Stimulated activated CD4-positive, alpha-beta T cell treated with anti-CD3 and anti-CD28 coated beads, Interleukin-1b, Interleukin-23, amount 100 ng/mL, for 4 hours (primary cell): Measurements from ENCODE around the gene C19orf33.

Experiments
- DNase-seq, 2 donors: peaks; one replicate each; pipeline ENCODE4 v3.0.0-alpha.2; 2020; ENCODE audit warnings: low read depth in 2 of 2

The C19orf33 gene

GRCh38 chr19:38280030-38280921 is 23.8 kb upstream of the C19orf33 start:
- DNase-seq, result no peak

GRCh38 chr19:38281811-38282566 is 22.1 kb upstream of the C19orf33 start:
- no peak for DNase-seq

GRCh38 chr19:38283271-38283670 is 20.8 kb upstream of the C19orf33 start:
- DNase-seq, result no peak

GRCh38 chr19:38284422-38284821 is 19.6 kb upstream of the C19orf33 start:
- no peak for DNase-seq

GRCh38 chr19:38285567-38285966 is 18.5 kb upstream of the C19orf33 start:
- DNase-seq, result no peak

GRCh38 chr19:38287604-38288003 is 16.4 kb upstream of the C19orf33 start:
- DNase-seq, result no peak

GRCh38 chr19:38288123-38288855 is 15.8 kb upstream of the C19orf33 start:
- DNase-seq, result no peak

- DNase-seq, result no peak
Observed at GRCh38 chr19:38289955-38290354, 14.1 kb upstream of the C19orf33 start.

- DNase-seq, result no peak
Observed at GRCh38 chr19:38290631-38291147, 13.4 kb upstream of the C19orf33 start.

- DNase-seq, result no peak
Observed at GRCh38 chr19:38291855-38292254, 12.2 kb upstream of the C19orf33 start.

- DNase-seq, result no peak
Observed at GRCh38 chr19:38293281-38293680, 10.8 kb upstream of the C19orf33 start.

- no peak for DNase-seq
Observed at GRCh38 chr19:38294090-38294489, 10.0 kb upstream of the C19orf33 start.

- no peak for DNase-seq
Observed at GRCh38 chr19:38298821-38299680, 5.0 kb upstream of the C19orf33 start.

- DNase-seq, result no peak
Observed at GRCh38 chr19:38304352-38304865, 358 bp downstream of the C19orf33 start.

- no peak for DNase-seq
Observed at GRCh38 chr19:38304866-38305429, 897 bp downstream of the C19orf33 start.

GRCh38 chr19:38306236-38306635 is 2.2 kb downstream of the C19orf33 start:
- no peak for DNase-seq

- DNase-seq, result no peak
Observed at GRCh38 chr19:38307076-38307475, 3.0 kb downstream of the C19orf33 start.

GRCh38 chr19:38307597-38307996 is 3.5 kb downstream of the C19orf33 start:
- no peak for DNase-seq

- DNase-seq, result no peak
Observed at GRCh38 chr19:38308006-38308766, 4.1 kb downstream of the C19orf33 start.
